Measurements from ENCODE around the gene MBP.

Gene MBP

GRCh38 chr18:77133051-77133834 is 660 bp upstream of the MBP start:
- DNase-seq = no peak

DNA sequence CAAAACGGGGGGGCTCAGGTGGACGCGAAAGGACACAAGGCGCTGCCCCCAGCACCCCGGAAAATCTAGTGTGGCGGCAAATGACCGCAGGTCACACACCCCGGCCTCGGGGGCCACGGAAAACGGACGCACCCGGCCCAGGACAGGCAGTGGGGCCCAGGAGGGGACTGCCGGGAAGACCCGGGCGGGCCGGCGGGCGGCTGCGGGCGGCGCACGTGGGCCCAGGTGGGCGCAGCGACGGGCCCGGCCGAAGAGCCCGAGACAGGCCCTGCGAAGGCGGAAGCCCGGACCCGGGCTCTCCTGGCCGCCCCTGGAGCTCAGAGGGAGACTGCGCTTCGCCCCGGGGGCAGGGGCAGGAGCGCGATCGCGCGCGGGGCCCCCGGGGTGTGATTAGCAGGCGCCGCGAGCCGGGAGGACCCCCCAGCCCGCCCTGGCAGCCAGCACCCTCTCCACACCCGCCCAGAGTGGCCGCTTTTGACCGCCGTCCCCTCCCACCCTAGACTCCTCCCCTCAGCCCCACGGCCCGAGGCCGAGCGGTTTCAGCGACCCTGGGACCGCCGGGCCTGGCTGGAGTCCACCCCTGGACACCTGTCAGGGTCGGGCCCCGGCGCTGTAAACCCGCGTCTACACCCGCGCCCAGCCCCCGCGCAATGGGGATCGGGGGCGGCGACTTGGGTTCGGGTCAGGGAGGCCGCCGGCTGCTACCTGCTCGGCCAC is 773 bp downstream of the MBP start:
- no peak for DNase-seq

DNA sequence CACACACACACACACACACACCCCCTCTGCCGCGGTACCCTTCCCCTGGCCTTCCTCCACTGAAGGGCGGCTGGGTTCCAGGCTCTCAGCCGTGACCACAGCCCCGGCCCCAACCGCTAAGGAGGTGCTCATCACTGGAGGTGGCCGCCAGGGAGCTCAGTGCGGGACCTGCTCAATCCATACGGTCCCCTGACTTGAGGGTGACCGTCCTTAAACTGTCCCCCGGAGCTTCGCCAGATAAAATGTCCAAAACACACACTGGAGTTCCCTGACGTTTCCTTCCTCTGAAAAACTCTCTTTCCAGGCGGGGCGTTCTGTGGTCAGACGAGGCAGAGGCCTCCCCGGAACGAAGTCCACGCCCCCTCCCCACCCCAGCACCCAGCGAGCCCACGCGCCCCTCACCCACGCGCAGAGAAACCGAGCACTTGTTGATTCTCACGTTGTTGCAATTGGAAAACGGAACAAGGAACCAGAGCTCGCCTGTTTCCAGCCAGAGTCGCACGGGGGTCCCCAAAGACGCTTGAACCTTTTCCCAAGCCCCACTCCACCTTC is 1.4 kb downstream of the MBP start:
- DNase-seq = no peak

GRCh38 chr18:77130229-77131099 is 2.1 kb downstream of the MBP start:
- no peak for DNase-seq

DNA sequence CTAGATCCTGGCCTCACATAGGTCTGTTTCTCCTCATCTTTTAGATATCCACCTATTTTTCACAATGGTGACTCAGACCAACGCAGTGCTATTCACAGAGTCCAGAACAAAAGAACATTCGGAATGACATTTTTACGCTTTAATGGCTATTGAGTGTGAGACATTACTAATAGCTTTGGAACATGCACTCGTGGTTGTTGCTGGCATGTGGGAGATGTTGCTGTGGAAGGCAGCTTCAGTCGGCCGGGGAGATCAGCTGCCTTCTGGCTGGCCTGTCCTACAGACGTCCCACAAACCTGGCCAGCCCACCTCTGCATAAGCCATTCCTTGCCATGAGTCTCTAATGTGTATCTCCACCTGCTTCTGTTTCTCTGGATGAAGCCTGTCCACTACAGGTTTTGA is 3.4 kb downstream of the MBP start:
- DNase-seq = no peak

- DNase-seq = no peak
Observed at GRCh38 chr18:77127769-77128671, 4.6 kb downstream of the MBP start.

DNA sequence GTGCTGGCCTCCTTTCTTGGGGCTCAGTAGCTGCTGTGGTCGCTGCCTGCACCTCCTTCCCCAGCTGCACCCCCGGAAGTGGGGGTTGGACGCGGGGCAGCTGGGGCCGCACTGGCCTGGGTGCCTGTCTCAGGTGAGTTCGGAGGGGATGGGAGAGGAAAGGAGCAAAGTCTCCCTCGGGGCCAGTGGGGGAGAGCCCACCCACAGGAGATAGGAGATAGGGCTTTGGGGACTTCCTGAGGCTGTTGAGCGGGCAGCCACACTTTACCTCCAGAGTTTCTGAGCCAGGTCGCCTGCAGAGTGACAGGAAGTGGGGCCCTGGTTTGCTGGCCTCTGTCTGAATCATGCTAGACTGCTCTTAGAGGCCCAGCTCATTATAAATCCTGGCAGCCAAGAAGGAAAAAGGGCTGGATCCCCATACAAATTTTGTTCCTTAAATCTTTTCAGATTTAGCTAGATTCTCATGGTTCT is 8.1 kb downstream of the MBP start:
- DNase-seq = no peak

DNA sequence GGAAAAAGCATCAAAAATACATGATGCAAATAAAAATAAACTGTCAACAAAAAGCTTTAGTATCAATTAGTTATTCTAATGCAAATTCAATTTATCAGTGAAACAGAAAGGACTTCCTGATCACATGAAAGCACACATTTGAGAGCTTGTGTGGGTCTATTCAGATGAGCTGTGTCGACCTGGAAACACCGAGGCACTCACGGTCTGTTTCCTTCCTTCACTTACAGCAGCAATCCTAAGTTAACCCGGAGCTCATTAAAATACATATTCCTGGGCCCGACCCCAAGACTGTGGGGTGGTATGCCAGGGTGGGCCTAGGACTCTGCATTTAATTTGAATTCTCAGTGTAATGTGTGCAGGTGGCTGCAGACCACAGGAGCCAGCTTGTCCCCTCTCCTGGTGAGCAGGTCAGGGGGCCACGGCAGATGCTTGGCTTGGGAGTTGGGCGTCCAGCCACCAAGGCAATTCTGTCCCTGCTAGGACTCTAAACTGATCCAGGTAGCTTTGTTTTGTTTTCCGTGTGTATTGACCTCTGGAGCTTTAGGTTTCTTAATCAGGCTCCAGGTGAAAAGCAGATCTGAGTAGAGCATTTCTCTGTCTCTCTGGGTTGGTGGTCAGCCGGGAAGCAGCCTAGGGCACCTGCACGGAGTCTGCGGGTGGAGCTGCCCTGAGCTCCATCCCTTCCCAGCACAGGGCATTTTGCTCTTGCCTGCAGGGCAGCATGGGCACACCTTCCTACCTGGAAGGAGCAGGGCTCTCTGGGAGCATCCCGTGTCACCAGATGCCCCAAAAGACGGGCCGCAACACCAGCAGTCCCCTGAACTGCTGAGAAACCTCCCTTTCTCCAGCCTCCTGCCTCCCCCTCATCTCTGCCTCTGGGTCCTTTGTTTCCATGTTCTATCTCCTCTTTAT is 9.0 kb downstream of the MBP start:
- no peak for DNase-seq

GRCh38 chr18:77121523-77121922 is 11.1 kb downstream of the MBP start:
- DNase-seq = no peak

GRCh38 chr18:77119851-77120491 is 12.6 kb downstream of the MBP start:
- DNase-seq = no peak

- no peak for DNase-seq
Observed at GRCh38 chr18:77119101-77119850, 13.3 kb downstream of the MBP start.

- no peak for DNase-seq
Observed at GRCh38 chr18:77118256-77119090, 14.1 kb downstream of the MBP start.

DNA sequence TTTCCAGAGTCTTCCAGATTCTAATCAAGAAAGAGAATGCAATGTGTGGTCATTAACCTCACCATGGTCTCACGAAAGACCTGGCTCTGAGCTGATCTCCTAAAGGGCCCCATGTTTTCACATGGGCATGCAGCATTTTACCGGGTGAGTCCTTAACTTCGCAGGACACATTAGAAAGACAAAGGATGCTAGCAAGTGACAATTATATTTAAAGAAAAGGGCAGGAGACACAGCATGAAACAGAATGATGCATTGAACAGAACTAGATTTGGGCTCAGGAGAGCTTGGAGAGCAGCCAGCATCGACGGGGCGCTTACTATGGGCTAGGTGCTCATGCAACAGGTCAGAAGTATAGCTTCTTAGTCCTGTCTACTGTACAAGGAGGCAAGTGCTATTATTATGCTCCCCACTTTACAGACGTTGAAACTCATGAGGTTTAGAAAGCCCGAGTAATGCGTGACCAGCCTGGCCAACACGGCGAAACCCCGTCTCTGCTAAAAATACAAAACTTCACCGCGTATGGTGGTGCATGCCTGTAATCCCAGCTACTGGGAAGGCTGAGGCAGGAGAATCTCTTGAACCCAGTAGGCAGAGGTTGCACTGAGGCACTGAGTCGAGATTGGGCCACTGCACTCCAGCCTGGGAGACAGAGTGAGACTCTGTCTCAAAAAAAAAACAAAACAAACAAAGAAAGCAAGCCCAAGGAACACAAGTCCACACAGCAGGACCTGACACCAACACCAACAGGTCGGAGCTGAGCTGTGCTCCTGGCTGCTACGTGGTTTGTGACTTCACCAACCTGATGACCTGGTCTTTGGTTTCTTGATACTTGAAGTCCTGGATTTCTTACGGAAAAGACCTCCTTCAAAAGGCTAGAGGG is 16.1 kb downstream of the MBP start:
- DNase-seq = no peak

- no peak for DNase-seq
Observed at GRCh38 chr18:77115192-77115953, 17.2 kb downstream of the MBP start.

GRCh38 chr18:77114415-77115191 is 18.0 kb downstream of the MBP start:
- DNase-seq = no peak

GRCh38 chr18:77114152-77114414 is 18.5 kb downstream of the MBP start:
- DNase-seq = no peak

Data from NCI-H2227 treated with DMSO at 0.1 percent for 48 hours (cell line).